ENCODE results near the gene SHISAL1.

Gene SHISAL1

GRCh38 chr22:44330744-44331660 is 18.3 kb upstream of the SHISAL1 start:
- ATAC-seq: no peak
- no peak for TF ChIP-seq BACH2 (CRISPR knock-in tag; IDR thresholded peaks at IDR 0.05; ENCODE audit: borderline replicate concordance)
- no peak for TF ChIP-seq GLIS3 (CRISPR knock-in tag; IDR thresholded peaks at IDR 0.05)
- TF ChIP-seq ESRRG (CRISPR knock-in tag; IDR thresholded peaks at IDR 0.05): no peak
- no peak for TF ChIP-seq SNAI2 (CRISPR knock-in tag; IDR thresholded peaks at IDR 0.05)
- TF ChIP-seq TCF4 (CRISPR knock-in tag; IDR thresholded peaks at IDR 0.05; ENCODE audit: borderline replicate concordance): no peak
- TF ChIP-seq ZFP30 (CRISPR knock-in tag; IDR thresholded peaks at IDR 0.05): no peak
- TF ChIP-seq OSR1 (CRISPR knock-in tag; IDR thresholded peaks at IDR 0.05): no peak
- TF ChIP-seq CREB5 (CRISPR knock-in tag; IDR thresholded peaks at IDR 0.05; ENCODE audit: low read depth): no peak
- TF ChIP-seq, protein P1, sequence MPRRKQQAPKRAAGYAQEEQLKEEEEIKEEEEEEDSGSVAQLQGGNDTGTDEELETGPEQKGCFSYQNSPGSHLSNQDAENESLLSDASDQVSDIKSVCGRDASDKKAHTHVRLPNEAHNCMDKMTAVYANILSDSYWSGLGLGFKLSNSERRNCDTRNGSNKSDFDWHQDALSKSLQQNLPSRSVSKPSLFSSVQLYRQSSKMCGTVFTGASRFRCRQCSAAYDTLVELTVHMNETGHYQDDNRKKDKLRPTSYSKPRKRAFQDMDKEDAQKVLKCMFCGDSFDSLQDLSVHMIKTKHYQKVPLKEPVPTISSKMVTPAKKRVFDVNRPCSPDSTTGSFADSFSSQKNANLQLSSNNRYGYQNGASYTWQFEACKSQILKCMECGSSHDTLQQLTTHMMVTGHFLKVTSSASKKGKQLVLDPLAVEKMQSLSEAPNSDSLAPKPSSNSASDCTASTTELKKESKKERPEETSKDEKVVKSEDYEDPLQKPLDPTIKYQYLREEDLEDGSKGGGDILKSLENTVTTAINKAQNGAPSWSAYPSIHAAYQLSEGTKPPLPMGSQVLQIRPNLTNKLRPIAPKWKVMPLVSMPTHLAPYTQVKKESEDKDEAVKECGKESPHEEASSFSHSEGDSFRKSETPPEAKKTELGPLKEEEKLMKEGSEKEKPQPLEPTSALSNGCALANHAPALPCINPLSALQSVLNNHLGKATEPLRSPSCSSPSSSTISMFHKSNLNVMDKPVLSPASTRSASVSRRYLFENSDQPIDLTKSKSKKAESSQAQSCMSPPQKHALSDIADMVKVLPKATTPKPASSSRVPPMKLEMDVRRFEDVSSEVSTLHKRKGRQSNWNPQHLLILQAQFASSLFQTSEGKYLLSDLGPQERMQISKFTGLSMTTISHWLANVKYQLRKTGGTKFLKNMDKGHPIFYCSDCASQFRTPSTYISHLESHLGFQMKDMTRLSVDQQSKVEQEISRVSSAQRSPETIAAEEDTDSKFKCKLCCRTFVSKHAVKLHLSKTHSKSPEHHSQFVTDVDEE (CRISPR knock-in tag; IDR thresholded peaks at IDR 0.05): no peak
- no peak for TF ChIP-seq RARB (CRISPR knock-in tag; IDR thresholded peaks at IDR 0.05)
- TF ChIP-seq ZNF8 (CRISPR knock-in tag; IDR thresholded peaks at IDR 0.05): no peak
- TF ChIP-seq, protein P2, sequence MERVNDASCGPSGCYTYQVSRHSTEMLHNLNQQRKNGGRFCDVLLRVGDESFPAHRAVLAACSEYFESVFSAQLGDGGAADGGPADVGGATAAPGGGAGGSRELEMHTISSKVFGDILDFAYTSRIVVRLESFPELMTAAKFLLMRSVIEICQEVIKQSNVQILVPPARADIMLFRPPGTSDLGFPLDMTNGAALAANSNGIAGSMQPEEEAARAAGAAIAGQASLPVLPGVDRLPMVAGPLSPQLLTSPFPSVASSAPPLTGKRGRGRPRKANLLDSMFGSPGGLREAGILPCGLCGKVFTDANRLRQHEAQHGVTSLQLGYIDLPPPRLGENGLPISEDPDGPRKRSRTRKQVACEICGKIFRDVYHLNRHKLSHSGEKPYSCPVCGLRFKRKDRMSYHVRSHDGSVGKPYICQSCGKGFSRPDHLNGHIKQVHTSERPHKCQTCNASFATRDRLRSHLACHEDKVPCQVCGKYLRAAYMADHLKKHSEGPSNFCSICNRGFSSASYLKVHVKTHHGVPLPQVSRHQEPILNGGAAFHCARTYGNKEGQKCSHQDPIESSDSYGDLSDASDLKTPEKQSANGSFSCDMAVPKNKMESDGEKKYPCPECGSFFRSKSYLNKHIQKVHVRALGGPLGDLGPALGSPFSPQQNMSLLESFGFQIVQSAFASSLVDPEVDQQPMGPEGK (CRISPR knock-in tag; IDR thresholded peaks at IDR 0.05; ENCODE audit: borderline replicate concordance): no peak

GRCh38 chr22:44330188-44330743 is 17.5 kb upstream of the SHISAL1 start:
- TF ChIP-seq SNAI2 (CRISPR knock-in tag; IDR thresholded peaks at IDR 0.05): no peak
- ATAC-seq: no peak

DNA sequence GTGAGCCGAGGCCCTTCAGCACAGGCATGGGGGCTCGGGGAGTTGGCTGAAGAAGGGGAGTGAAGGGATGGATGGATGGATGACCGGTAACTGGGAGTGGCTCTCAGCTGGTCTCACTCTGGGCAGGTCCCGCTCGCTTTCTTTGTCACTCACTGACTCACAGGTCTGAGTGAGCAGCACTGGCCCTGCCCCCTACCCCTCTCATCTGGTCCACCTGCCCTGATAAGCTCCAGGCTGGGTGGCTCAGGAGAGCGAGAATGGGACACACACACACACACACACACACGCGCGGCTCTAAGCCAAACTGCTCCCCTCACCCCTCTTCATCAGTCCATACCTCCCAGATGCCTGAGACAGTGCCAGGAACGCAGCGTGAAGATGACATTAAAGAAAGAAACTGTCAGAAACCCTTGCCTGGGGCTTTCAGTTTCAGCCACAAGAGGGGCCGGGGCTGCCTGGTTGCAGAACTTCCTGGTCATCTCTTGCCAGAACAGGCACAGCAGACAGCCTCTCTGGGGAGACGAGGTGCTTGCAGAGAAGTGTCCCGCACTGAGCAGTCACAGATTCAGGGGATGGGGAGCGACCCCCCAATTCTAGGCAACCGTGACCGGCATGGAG is 16.5 kb upstream of the SHISAL1 start:
- TF ChIP-seq ARNTL (CRISPR knock-in tag; IDR thresholded peaks at IDR 0.05; ENCODE audit: borderline replicate concordance, low read depth) (no peak), CSRNP3 (CRISPR knock-in tag; IDR thresholded peaks at IDR 0.05) (no peak), PPARA (CRISPR knock-in tag; IDR thresholded peaks at IDR 0.05; ENCODE audit: borderline replicate concordance) (no peak), TOX (CRISPR knock-in tag; IDR thresholded peaks at IDR 0.05; ENCODE audit: borderline replicate concordance) (no peak)

GRCh38 chr22:44328762-44329161 is 16.0 kb upstream of the SHISAL1 start:
- ATAC-seq: no peak
- TF ChIP-seq, protein P3, sequence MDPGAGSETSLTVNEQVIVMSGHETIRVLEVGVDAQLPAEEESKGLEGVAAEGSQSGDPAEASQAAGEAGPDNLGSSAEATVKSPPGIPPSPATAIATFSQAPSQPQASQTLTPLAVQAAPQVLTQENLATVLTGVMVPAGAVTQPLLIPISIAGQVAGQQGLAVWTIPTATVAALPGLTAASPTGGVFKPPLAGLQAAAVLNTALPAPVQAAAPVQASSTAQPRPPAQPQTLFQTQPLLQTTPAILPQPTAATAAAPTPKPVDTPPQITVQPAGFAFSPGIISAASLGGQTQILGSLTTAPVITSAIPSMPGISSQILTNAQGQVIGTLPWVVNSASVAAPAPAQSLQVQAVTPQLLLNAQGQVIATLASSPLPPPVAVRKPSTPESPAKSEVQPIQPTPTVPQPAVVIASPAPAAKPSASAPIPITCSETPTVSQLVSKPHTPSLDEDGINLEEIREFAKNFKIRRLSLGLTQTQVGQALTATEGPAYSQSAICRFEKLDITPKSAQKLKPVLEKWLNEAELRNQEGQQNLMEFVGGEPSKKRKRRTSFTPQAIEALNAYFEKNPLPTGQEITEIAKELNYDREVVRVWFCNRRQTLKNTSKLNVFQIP (CRISPR knock-in tag; IDR thresholded peaks at IDR 0.05; ENCODE audit: borderline replicate concordance, low read depth): no peak
- TF ChIP-seq OSR1 (CRISPR knock-in tag; IDR thresholded peaks at IDR 0.05) (no peak), RARB (CRISPR knock-in tag; IDR thresholded peaks at IDR 0.05) (no peak), ZFP30 (CRISPR knock-in tag; IDR thresholded peaks at IDR 0.05) (no peak), CREB5 (CRISPR knock-in tag; IDR thresholded peaks at IDR 0.05; ENCODE audit: low read depth) (no peak)

More for the DNA sequence above, 16.5 kb upstream of the SHISAL1 start:
- no peak for ATAC-seq
